ENCODE measurements around the gene P2RX5. TPM values are rescaled to one million over a fixed set of nuclear protein-coding genes. Genes with fewer than 3 reads are reported as not detected.

Gene P2RX5
- total RNA-seq, 1 donor from 2014 or later: 18.3 TPM

- H3K27ac ChIP-seq (replicated peaks): no peak overlapping the region
- DNase-seq: no peak
- H3K9me3 ChIP-seq (replicated peaks): no peaks in the 10 kb centered on the region
- TF ChIP-seq CTCF (IDR thresholded peaks at IDR 0.05; ENCODE audit: borderline replicate concordance): no peak
- peaks cover 56% of the 10 kb centered on the region for H3K27me3 ChIP-seq (ENCODE audit: low read depth)
- H3K36me3 ChIP-seq: no peaks in the 10 kb centered on the region
- H3K4me1 ChIP-seq: no peaks in the 10 kb centered on the region
- no peak overlapping the region for H3K4me3 ChIP-seq
- intact Hi-C loops (cut with micrococcal nuclease): no loop called here
Measured at GRCh38 chr17:3688027-3688553, 7.9 kb downstream of the P2RX5 start.

- H3K36me3 ChIP-seq: no peaks in the 10 kb centered on the region
- peaks cover 29% of the 10 kb centered on the region for H3K27me3 ChIP-seq (ENCODE audit: low read depth)
- H3K27ac ChIP-seq (replicated peaks): no peak overlapping the region
- intact Hi-C loops (cut with micrococcal nuclease): no loop called here
- no peaks in the 10 kb centered on the region for H3K4me1 ChIP-seq
- no peak overlapping the region for H3K4me3 ChIP-seq
- TF ChIP-seq CTCF (IDR thresholded peaks at IDR 0.05; ENCODE audit: borderline replicate concordance): no peak
- H3K9me3 ChIP-seq (replicated peaks): no peaks in the 10 kb centered on the region
- DNase-seq: no peak
Measured at GRCh38 chr17:3685174-3685573, 10.8 kb downstream of the P2RX5 start.

GRCh38 chr17:3683054-3683511, 12.9 kb downstream of the P2RX5 start:
- Histone ChIP-seq H3K36me3 (no peaks in the 10 kb centered on the region), H3K9me3 (replicated peaks) (no peaks in the 10 kb centered on the region), H3K27me3 (ENCODE audit: low read depth) (peaks cover 18% of the 10 kb centered on the region), H3K27ac (replicated peaks) (no peak overlapping the region), H3K4me3 (no peak overlapping the region), H3K4me1 (no peaks in the 10 kb centered on the region)
- DNase-seq: no peak
- intact Hi-C loops (cut with micrococcal nuclease): no loop called here
- TF ChIP-seq CTCF (IDR thresholded peaks at IDR 0.05; ENCODE audit: borderline replicate concordance): peak; percentile 90

GRCh38 chr17:3682033-3682432, 13.9 kb downstream of the P2RX5 start:
- H3K4me3 ChIP-seq: no peak overlapping the region
- H3K27ac ChIP-seq (replicated peaks): no peak overlapping the region
- H3K27me3 ChIP-seq (ENCODE audit: low read depth): peaks cover 16% of the 10 kb centered on the region
- no peaks in the 10 kb centered on the region for H3K4me1 ChIP-seq
- intact Hi-C loops (cut with micrococcal nuclease): no loop called here
- H3K9me3 ChIP-seq (replicated peaks): no peaks in the 10 kb centered on the region
- no peak for DNase-seq
- no peaks in the 10 kb centered on the region for H3K36me3 ChIP-seq
- no peak for TF ChIP-seq CTCF (IDR thresholded peaks at IDR 0.05; ENCODE audit: borderline replicate concordance)

GRCh38 chr17:3681565-3681964, 14.4 kb downstream of the P2RX5 start:
- no peaks in the 10 kb centered on the region for H3K4me1 ChIP-seq
- intact Hi-C loops (cut with micrococcal nuclease): no loop called here
- DNase-seq: no peak

More at GRCh38 chr17:3681565-3681964, 14.4 kb downstream of the P2RX5 start:
- H3K9me3 ChIP-seq (replicated peaks): no peaks in the 10 kb centered on the region
- H3K27ac ChIP-seq (replicated peaks): no peak overlapping the region
- TF ChIP-seq CTCF (IDR thresholded peaks at IDR 0.05; ENCODE audit: borderline replicate concordance): no peak
- H3K4me3 ChIP-seq: no peak overlapping the region
- peaks cover 16% of the 10 kb centered on the region for H3K27me3 ChIP-seq (ENCODE audit: low read depth)
- no peaks in the 10 kb centered on the region for H3K36me3 ChIP-seq
